Keratinocyte (primary cell): ENCODE measurements around the gene PRSS12. TPM values are rescaled to one million over a fixed set of nuclear protein-coding genes. Genes with fewer than 3 reads are reported as not detected.

ENCODE experiments used
- DNase-seq: peaks from one replicate; pipeline ENCODE4 v3.0.0-alpha.2; 2011; ENCODE audit warnings: low read depth, missing footprints, low spot score
- FAIRE-seq: peaks from 2 replicates; lab custom pipeline; 2011; peaks lifted over from hg19 to GRCh38; lab: Jason Lieb, UNC
- H2AFZ ChIP-seq: 2 replicates; pipeline ENCODE4 v1.6.0; 2012; ENCODE audit warnings: low read length, control low read depth, inconsistent platforms; ENCODE audit not compliant: control insufficient read depth
- H3K27ac ChIP-seq: 2 replicates; pipeline ENCODE4 v1.5.1; 2011; ENCODE audit warnings: low read length; ENCODE audit not compliant: control insufficient read depth, insufficient read depth
- H3K27me3 ChIP-seq: 3 replicates; pipeline ENCODE4 v1.6.0; 2011; ENCODE audit warnings: low read length; ENCODE audit not compliant: control insufficient read depth, insufficient read depth; ENCODE audit errors: extremely low read depth
- H3K36me3 ChIP-seq, 2 experiments: 2 replicates in 1 of 2; 3 replicates in 1 of 2; pipeline ENCODE4 v1.5.1; 2011; ENCODE audit warnings: low read length in 2 of 2, mild to moderate bottlenecking in 1 of 2; ENCODE audit not compliant: control insufficient read depth in 2 of 2, insufficient read depth in 2 of 2; ENCODE audit errors: extremely low read depth in 1 of 2
- H3K4me1 ChIP-seq: 3 replicates; pipeline ENCODE4 v1.5.1; 2011; ENCODE audit warnings: low read length; ENCODE audit not compliant: control insufficient read depth, insufficient read depth; ENCODE audit errors: extremely low read depth
- H3K4me2 ChIP-seq: 3 replicates; pipeline ENCODE4 v1.6.0; 2011; ENCODE audit warnings: low read depth, low read length; ENCODE audit not compliant: control insufficient read depth, insufficient read depth; ENCODE audit errors: extremely low read depth
- H3K4me3 ChIP-seq, 3 experiments: fragments of 200-600 bp in 1 of 3; sonication (generic) in 1 of 3; 2 replicates in 2 of 3; 3 replicates in 1 of 3; pipeline ENCODE4 v1.5.1; 2011 to 2016; ENCODE audit warnings: low read length in 3 of 3, mild to moderate bottlenecking in 3 of 3, control low read depth in 2 of 3, inconsistent platforms in 1 of 3, low read depth in 1 of 3, mixed read lengths in 1 of 3, mixed run types in 1 of 3, moderate library complexity in 1 of 3; ENCODE audit not compliant: control insufficient read depth in 2 of 3, insufficient read depth in 2 of 3; ENCODE audit errors: extremely low read depth in 1 of 3
- H3K79me2 ChIP-seq: 2 replicates; pipeline ENCODE4 v1.6.0; 2012; ENCODE audit warnings: low read length; ENCODE audit not compliant: control insufficient read depth, insufficient read depth
- H3K9ac ChIP-seq: 3 replicates; pipeline ENCODE4 v1.6.0; 2011; ENCODE audit warnings: low read length; ENCODE audit not compliant: control insufficient read depth, insufficient read depth; ENCODE audit errors: extremely low read depth
- H3K9me1 ChIP-seq: 3 replicates; pipeline ENCODE4 v1.6.0; 2011; ENCODE audit warnings: low read length; ENCODE audit not compliant: control insufficient read depth, insufficient read depth; ENCODE audit errors: extremely low read depth
- H3K9me3 ChIP-seq: 2 replicates; pipeline ENCODE4 v1.5.1; 2012; ENCODE audit warnings: low read depth, low read length; ENCODE audit not compliant: control insufficient read depth
- H4K20me1 ChIP-seq: 3 replicates; pipeline ENCODE4 v1.6.0; 2011; ENCODE audit warnings: low read length; ENCODE audit not compliant: control insufficient read depth, insufficient read depth; ENCODE audit errors: extremely low read depth
- EZH2 ChIP-seq: IDR thresholded peaks from one replicate; pipeline ENCODE4 v1.6.1; 2012; ENCODE audit warnings: inconsistent platforms, mild to moderate bottlenecking, low read length, moderate library complexity
- dilution Hi-C: fragments of 300-500 bp; cut with MboI; formaldehyde crosslinking; loops from one replicate; pipeline ENCODE4 v1.7.0; 2020; ENCODE audit warnings: low sequenced_read_pairs; ENCODE audit not compliant: extremely low pct_ligation_motif_present
- polyA plus RNA-seq, 5 experiments: library from polyadenylated mRNA; depleted of rRNA in 3 of 5; stranded (reverse) in 3 of 5; stranded (forward) in 1 of 5; unstranded in 1 of 5; fragments of >200 nt; gene quantifications; 1 replicate in 1 of 5; 2 replicates in 3 of 5; 3 replicates in 1 of 5; pipeline versions ENCODE4 v1.2.1 to v1.2.3, GENCODE V29; 2011 to 2012; ENCODE audit warnings: missing spikeins in 2 of 5, low read depth in 1 of 5, low replicate concordance in 1 of 5
- TF ChIP-seq, protein P1 (sequence below), 3 experiments: IDR thresholded peaks in 1 of 3; conservative IDR thresholded peaks in 1 of 3; optimal IDR thresholded peaks in 1 of 3; 2 replicates in 2 of 3; 3 replicates in 1 of 3; pipeline versions ENCODE3 to v1.5.1; 2011; ENCODE audit warnings: low read length in 3 of 3, mild to moderate bottlenecking in 3 of 3, moderate library complexity in 2 of 3, control low read depth in 1 of 3, inconsistent platforms in 1 of 3; ENCODE audit not compliant: insufficient read depth in 2 of 3; ENCODE audit errors: extremely low read depth in 1 of 3

Gene PRSS12
- polyA plus RNA-seq, 1 donor (not counting 4 experiments of a cell fraction or from before 2014, with no cell fraction given), result 16.6 TPM

GRCh38 chr4:118278473-118279274 is 74.1 kb downstream of the PRSS12 start:
- FAIRE-seq (no peak), DNase-seq (peak; percentile 75)
- Histone ChIP-seq H2AFZ (peak overlapping the region; percentile 77), H4K20me1 (no peaks in the 10 kb centered on the region), H3K36me3 (peaks cover 2 to 19% of the 10 kb centered on the region in 2 experiments), H3K79me2 (peaks cover 15% of the 10 kb centered on the region), H3K4me3 (peak overlapping the region; percentile 84 to 98 (median 94)), H3K9ac (peak overlapping the region; percentile 99), H3K9me3 (no peaks in the 10 kb centered on the region), H3K27me3 (no peaks in the 10 kb centered on the region), H3K4me1 (peaks cover 13% of the 10 kb centered on the region), H3K4me2 (peak overlapping the region; percentile 89), H3K9me1 (no peaks in the 10 kb centered on the region), H3K27ac (peak overlapping the region; percentile 97)
- dilution Hi-C loops, result no loop called here
- TF ChIP-seq EZH2, result no peak
- TF ChIP-seq, protein P1, sequence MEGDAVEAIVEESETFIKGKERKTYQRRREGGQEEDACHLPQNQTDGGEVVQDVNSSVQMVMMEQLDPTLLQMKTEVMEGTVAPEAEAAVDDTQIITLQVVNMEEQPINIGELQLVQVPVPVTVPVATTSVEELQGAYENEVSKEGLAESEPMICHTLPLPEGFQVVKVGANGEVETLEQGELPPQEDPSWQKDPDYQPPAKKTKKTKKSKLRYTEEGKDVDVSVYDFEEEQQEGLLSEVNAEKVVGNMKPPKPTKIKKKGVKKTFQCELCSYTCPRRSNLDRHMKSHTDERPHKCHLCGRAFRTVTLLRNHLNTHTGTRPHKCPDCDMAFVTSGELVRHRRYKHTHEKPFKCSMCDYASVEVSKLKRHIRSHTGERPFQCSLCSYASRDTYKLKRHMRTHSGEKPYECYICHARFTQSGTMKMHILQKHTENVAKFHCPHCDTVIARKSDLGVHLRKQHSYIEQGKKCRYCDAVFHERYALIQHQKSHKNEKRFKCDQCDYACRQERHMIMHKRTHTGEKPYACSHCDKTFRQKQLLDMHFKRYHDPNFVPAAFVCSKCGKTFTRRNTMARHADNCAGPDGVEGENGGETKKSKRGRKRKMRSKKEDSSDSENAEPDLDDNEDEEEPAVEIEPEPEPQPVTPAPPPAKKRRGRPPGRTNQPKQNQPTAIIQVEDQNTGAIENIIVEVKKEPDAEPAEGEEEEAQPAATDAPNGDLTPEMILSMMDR (optimal IDR thresholded peaks at IDR 0.05 in 1 of 3, IDR thresholded peaks at IDR 0.05 in 1 of 3, conservative IDR thresholded peaks at IDR 0.05 in 1 of 3; ENCODE audit: extremely low read depth in 1 of 3, insufficient read depth in 2 of 3, low read length in 3 of 3), result no peak

- Histone ChIP-seq H3K27ac (no peak overlapping the region), H3K9ac (no peak overlapping the region), H3K27me3 (no peaks in the 10 kb centered on the region), H2AFZ (no peak overlapping the region), H3K9me1 (no peaks in the 10 kb centered on the region), H3K4me1 (peaks cover 9% of the 10 kb centered on the region), H3K79me2 (peaks cover 15% of the 10 kb centered on the region), H4K20me1 (no peaks in the 10 kb centered on the region), H3K9me3 (no peaks in the 10 kb centered on the region), H3K4me2 (peak overlapping the region; percentile 76), H3K36me3 (peaks cover 2 to 19% of the 10 kb centered on the region in 2 experiments), H3K4me3 (peak overlapping the region in 1 of 3 experiments; percentile 98)
- DNase-seq (no peak), FAIRE-seq (no peak)
- dilution Hi-C loops, result no loop called here
- TF ChIP-seq, protein P1 (optimal IDR thresholded peaks at IDR 0.05 in 1 of 3, IDR thresholded peaks at IDR 0.05 in 1 of 3, conservative IDR thresholded peaks at IDR 0.05 in 1 of 3; ENCODE audit: extremely low read depth in 1 of 3, insufficient read depth in 2 of 3, low read length in 3 of 3), result no peak
- no peak for TF ChIP-seq EZH2
These were observed 75.6 kb downstream of the PRSS12 start for GRCh38 chr4:118277243-118277642.
